Endothelial cell of umbilical vein (primary cell): Measurements from ENCODE around the gene PDE11A.

Source experiments
- POLR2A ChIP-seq: IDR thresholded peaks from 2 replicates; pipeline ENCODE4 v1.6.1; 2012; ENCODE audit warnings: low read depth, mild to moderate bottlenecking, control low read depth, low read length
- POLR2AphosphoS5 ChIP-seq: IDR thresholded peaks from 2 replicates; pipeline ENCODE4 v1.6.1; 2012; ENCODE audit warnings: low read depth, mild to moderate bottlenecking, control low read depth, low read length, moderate library complexity; ENCODE audit not compliant: insufficient read depth
- TF ChIP-seq, protein P1 (sequence below), 2 donors: IDR thresholded peaks; 1 replicate in 1 of 2; 2 replicates in 1 of 2; pipeline ENCODE4 v1.5.1; 2011; ENCODE audit warnings: low read length in 2 of 2, mild to moderate bottlenecking in 2 of 2, moderate library complexity in 2 of 2, control low read depth in 1 of 2, inconsistent platforms in 1 of 2, low read depth in 1 of 2; ENCODE audit not compliant: insufficient read depth in 1 of 2; ENCODE audit errors: extremely low read depth in 1 of 2

DNA sequence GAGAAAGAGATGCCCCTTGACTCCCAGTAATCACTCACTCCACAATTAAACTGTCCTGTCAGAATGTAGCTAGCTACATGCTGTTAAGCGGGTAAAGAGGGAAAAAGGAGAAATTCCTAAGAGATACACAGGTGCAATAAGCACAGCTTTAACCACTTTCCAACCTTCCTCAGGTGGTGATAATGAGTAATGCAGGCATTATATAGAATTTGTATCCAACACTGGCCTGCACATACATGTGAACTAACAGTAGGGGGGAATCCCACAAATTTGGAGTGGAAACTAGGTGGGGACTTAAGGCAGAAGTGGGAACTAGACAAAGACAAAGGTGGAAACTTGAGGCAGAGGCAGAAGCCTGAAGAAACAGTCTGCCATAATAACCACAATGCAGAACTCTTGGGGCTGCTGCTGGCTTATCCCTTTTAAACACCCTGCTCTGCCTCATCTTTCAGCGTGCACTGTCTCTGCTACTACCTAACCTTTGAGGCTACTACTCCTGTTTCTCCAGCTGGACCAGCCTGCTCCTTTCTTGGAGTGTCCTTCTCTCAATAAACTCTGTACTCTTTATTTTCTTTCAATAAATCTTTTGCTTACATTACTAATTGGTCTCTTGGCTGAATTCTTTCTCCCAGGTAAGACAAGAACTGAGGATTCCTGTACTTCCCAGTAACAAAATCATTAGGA is 259.7 kb downstream of the PDE11A start:
- no peak for TF ChIP-seq POLR2A
- no peak for TF ChIP-seq POLR2AphosphoS5
- TF ChIP-seq, protein P1, sequence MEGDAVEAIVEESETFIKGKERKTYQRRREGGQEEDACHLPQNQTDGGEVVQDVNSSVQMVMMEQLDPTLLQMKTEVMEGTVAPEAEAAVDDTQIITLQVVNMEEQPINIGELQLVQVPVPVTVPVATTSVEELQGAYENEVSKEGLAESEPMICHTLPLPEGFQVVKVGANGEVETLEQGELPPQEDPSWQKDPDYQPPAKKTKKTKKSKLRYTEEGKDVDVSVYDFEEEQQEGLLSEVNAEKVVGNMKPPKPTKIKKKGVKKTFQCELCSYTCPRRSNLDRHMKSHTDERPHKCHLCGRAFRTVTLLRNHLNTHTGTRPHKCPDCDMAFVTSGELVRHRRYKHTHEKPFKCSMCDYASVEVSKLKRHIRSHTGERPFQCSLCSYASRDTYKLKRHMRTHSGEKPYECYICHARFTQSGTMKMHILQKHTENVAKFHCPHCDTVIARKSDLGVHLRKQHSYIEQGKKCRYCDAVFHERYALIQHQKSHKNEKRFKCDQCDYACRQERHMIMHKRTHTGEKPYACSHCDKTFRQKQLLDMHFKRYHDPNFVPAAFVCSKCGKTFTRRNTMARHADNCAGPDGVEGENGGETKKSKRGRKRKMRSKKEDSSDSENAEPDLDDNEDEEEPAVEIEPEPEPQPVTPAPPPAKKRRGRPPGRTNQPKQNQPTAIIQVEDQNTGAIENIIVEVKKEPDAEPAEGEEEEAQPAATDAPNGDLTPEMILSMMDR (IDR thresholded peaks at IDR 0.05; ENCODE audit: extremely low read depth in 1 of 2, insufficient read depth in 1 of 2, low read depth in 1 of 2, low read length in 2 of 2) = no peak
